Esophagus squamous epithelium (tissue), 4 donors: ENCODE results near the gene GOLGA6C.
"Not testable (repeated sequence)": the region's sequence is repeated elsewhere in the genome, so short reads cannot be mapped to it uniquely, and the experiment has no call there.

Source experiments
- CTCF ChIP-seq, 6 experiments: fragments of 450-650 bp in 4 of 6; fragments of 200-600 bp in 2 of 6; sonication (generic) in 2 of 6; IDR thresholded peaks; one replicate each; pipeline ENCODE4 v1.5.1; 2016 to 2019; ENCODE audit warnings: antibody characterized with exemption in 6 of 6, mild to moderate bottlenecking in 4 of 6, moderate library complexity in 4 of 6
- POLR2A ChIP-seq, 4 donors: fragments of 450-650 bp; IDR thresholded peaks; one replicate each; pipeline ENCODE4 v1.6.1; 2017; ENCODE audit warnings: antibody characterized with exemption in 4 of 4, mild to moderate bottlenecking in 4 of 4, moderate library complexity in 3 of 4

- TF ChIP-seq CTCF, POLR2A (IDR thresholded peaks at IDR 0.05): not testable (repeated sequence)
These were observed 40.6 kb upstream of the GOLGA6C start for GRCh38 chr15:75217574-75217973.
